Heart left ventricle (tissue), 16 donors: ENCODE results near the gene SLC38A11. TPM values are rescaled to one million over a fixed set of nuclear protein-coding genes. Genes with fewer than 3 reads are reported as not detected.
"Not testable (repeated sequence)": the region's sequence is repeated elsewhere in the genome, so short reads cannot be mapped to it uniquely, and the experiment has no call there.

Experiments
- ATAC-seq, 4 donors: fragments of 200-7000 bp; cut with Tn5 transposase; one replicate each; pipeline ENCODE4 v1.9.1; 2020 to 2022; ENCODE audit warnings: moderate library complexity in 4 of 4, mild to moderate bottlenecking in 3 of 4, moderate number of reproducible peaks in 1 of 4
- DNase-seq, 5 donors: peaks; one replicate each; pipeline ENCODE4 v3.0.0-alpha.2; 2020
- H3K27ac ChIP-seq, 12 donors: fragments of 200-600 bp; sonication (generic) in 4 of 12; one replicate each; pipeline versions ENCODE4 v1.5.0 to v1.8.0; 2016 to 2022; ENCODE audit warnings: mild to moderate bottlenecking in 2 of 12
- H3K27me3 ChIP-seq, 9 donors: fragments of 200-600 bp; sonication (generic) in 2 of 9; one replicate each; pipeline versions ENCODE4 v1.5.1 to v1.8.0; 2016 to 2022; ENCODE audit warnings: mild to moderate bottlenecking in 3 of 9
- H3K36me3 ChIP-seq, 9 donors: fragments of 200-600 bp; sonication (generic) in 2 of 9; one replicate each; pipeline versions ENCODE4 v1.5.0 to v1.8.0; 2018 to 2022; ENCODE audit warnings: mild to moderate bottlenecking in 2 of 9
- H3K4me1 ChIP-seq, 12 donors: fragments of 200-600 bp; sonication (generic) in 4 of 12; one replicate each; pipeline versions ENCODE4 v1.5.0 to v1.8.0; 2016 to 2022; ENCODE audit warnings: mild to moderate bottlenecking in 3 of 12
- H3K4me3 ChIP-seq, 12 donors: fragments of 200-600 bp; sonication (generic) in 4 of 12; one replicate each; pipeline versions ENCODE4 v1.5.0 to v1.8.0; 2017 to 2022; ENCODE audit warnings: mild to moderate bottlenecking in 9 of 12, moderate library complexity in 4 of 12
- H3K9me3 ChIP-seq, 12 donors: fragments of 200-600 bp; sonication (generic) in 4 of 12; one replicate each; pipeline versions ENCODE4 v1.5.0 to v1.8.0; 2016 to 2022; ENCODE audit warnings: mild to moderate bottlenecking in 1 of 12
- POLR2A ChIP-seq, 2 donors: fragments of 450-650 bp; IDR thresholded peaks; one replicate each; pipeline ENCODE4 v1.6.1; 2017; ENCODE audit warnings: antibody characterized with exemption in 2 of 2, mild to moderate bottlenecking in 2 of 2, moderate library complexity in 2 of 2
- WGBS, 4 donors: extraction: QIAGEN DNeasy Blood & Tissue Kit in 2 of 4; methylation state at CpG; one replicate each; pipeline versions ENCODE4 v1.1.5 to v1.1.7; 2013 to 2018; 5-methylcytosine and 5-hydroxymethylcytosine counted together
- intact Hi-C, 10 donors: fragments of 100-400 bp; cut with DNase I; formaldehyde crosslinking; loops; one replicate each; pipeline versions ENCODE4 v1.11.1 to v1.14.2; 2022
- polyA plus RNA-seq, 2 donors: library from polyadenylated mRNA; stranded (reverse); fragments of 200-250 nt; gene quantifications; one replicate each; pipeline ENCODE4 v1.2.3, GENCODE V29; 2013
- total RNA-seq, 9 donors: library from RNA; depleted of rRNA in 2 of 9; stranded (reverse); fragments of >200 nt in 2 of 9; fragmentation: NEBNext Ultra II Directional in 3 of 9; extraction: Animal tissue kit (Norgen Biotek cat#: 25700) in 3 of 9; gene quantifications; one replicate each; pipeline versions ENCODE4 v1.1.0 to v1.2.4, GENCODE V29; 2016 to 2023
- TF ChIP-seq, protein P1 (sequence below), 12 donors: fragments of 200-600 bp; sonication (generic) in 4 of 12; IDR thresholded peaks; one replicate each; pipeline versions ENCODE4 v1.5.0 to v1.8.0; 2018 to 2022; ENCODE audit warnings: antibody characterized with exemption in 12 of 12, mild to moderate bottlenecking in 5 of 12
- donor health status: ischemic (EF 13 %, LVEDD 7.1; RV severe dilation, severe dysfunction).
- donor health status: healthy with polysubstance abuse.
- donor health status: DM: no; HTN: yes; CAD: no.
- donor health status: DM: no; HTN: no; CAD: no.
- donor health status: ischemic (EF 25% LVEDD 6.9; RV normal size, moderate dysfunction).
- donor health status: ischemic (EF 25% LVEDD 5.7; RV mildly dilated, moderate dysfunction).
- donor health status: healthy.
- donor health status: DM: yes; HTN: yes; CAD: no.
- donor health status: ischemic (EF 35%, LVEDD 5.7; RV mildly dilated, moderate dysfunction).
- donor health status: nonischemic (EF 11% LVEDD 7.7; RV severe dilation, severe dysfunction).
- donor health status: DM: yes; HTN: yes; CAD: no.
- donor health status: PGD.
- donor health status: ischemic (EF 29% LVEDD 5.4; RV normal size, mild dysfunction).
- donor health status: nonischemic (EF 23%, LVEDD 6.1; RV moderate dilation, normal function).

The SLC38A11 gene
- total and polyA plus RNA-seq, 11 donors: 0.25 to 1.9 (median 0.55) TPM

DNA sequence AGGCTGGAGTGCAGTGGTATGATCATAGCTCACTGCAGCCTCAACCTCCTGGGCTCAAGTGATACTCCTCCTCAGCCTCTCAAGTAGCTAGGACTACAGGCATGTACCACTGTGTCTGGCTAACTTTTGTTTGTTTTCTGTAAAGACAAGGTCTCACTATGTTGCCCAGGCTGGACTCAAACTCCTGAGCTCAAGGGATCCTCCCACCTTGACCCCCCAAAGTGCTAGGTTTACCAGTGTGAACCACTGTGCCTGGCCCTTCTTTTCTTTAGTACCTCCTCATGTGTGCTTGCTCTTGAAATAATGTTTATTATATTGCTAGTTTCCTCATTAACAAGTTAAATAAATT is 94.7 kb downstream of the SLC38A11 start:
- no peak overlapping the region for H3K4me3 ChIP-seq
- H3K36me3 ChIP-seq: no peaks in the 10 kb centered on the region
- H3K27me3 ChIP-seq: no peaks in the 10 kb centered on the region
- H3K27ac ChIP-seq: no peak overlapping the region
- H3K4me1 ChIP-seq: no peaks in the 10 kb centered on the region
- ATAC-seq (no peak), DNase-seq (no peak)
- intact Hi-C loops: no loop called here
- no peaks in the 10 kb centered on the region for H3K9me3 ChIP-seq
- TF ChIP-seq, protein P1, sequence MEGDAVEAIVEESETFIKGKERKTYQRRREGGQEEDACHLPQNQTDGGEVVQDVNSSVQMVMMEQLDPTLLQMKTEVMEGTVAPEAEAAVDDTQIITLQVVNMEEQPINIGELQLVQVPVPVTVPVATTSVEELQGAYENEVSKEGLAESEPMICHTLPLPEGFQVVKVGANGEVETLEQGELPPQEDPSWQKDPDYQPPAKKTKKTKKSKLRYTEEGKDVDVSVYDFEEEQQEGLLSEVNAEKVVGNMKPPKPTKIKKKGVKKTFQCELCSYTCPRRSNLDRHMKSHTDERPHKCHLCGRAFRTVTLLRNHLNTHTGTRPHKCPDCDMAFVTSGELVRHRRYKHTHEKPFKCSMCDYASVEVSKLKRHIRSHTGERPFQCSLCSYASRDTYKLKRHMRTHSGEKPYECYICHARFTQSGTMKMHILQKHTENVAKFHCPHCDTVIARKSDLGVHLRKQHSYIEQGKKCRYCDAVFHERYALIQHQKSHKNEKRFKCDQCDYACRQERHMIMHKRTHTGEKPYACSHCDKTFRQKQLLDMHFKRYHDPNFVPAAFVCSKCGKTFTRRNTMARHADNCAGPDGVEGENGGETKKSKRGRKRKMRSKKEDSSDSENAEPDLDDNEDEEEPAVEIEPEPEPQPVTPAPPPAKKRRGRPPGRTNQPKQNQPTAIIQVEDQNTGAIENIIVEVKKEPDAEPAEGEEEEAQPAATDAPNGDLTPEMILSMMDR (IDR thresholded peaks at IDR 0.05): no peak
- TF ChIP-seq POLR2A (IDR thresholded peaks at IDR 0.05): no peak

DNA sequence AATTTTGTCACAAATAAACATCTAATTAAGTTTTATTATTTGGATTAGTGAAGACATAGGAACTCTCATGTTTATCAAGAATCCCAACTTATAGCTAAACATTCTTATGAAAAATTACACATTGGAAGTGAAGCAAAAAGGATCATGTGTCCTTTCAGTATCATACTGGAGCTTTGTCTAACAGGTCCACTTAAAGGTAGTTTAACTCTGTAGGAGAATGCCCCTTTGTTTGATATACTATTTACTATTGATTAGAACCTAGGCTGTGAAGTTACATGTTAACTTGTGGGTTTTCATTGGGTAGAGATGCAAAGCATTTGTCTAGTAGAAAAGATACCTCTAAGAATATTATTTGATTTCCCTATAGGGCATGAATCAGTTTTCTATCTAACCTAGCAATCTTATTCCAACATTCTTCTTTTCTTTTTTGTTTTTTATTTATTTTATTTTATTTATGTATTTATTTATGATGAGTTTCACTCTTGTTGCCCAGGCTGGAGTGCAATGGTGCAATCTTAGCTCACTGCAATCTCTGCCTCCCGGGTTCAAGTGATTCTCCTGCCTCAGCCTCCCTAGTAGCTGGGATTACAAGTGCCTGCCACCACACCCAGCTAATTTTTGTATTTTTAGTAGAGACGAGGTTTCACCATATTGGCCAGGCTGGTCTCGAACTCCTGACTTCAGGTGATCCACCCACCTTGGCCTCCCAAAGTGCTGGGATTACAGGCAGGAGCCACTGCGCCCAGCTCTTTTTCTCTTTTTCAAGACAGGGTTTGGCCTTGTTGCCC is 95.2 kb downstream of the SLC38A11 start:
- H3K4me1 ChIP-seq, ATAC-seq, DNase-seq, H3K36me3 ChIP-seq, H3K27me3 ChIP-seq, H3K4me3 ChIP-seq, H3K9me3 ChIP-seq, H3K27ac ChIP-seq: not testable (repeated sequence)
- 95 to 99% (median 98%) methylated on average over 4 of the region's 4 CpGs for WGBS, 4 donors
- intact Hi-C loops: loop anchor here in 1 of 10 donors (5.0 kb wide), 1 partner anchor 37 kb away; no protein-coding TSS in a partner anchor

GRCh38 chr2:164859251-164859818 is 96.0 kb downstream of the SLC38A11 start:
- Histone ChIP-seq H3K27me3 (no peaks in the 10 kb centered on the region), H3K9me3 (no peaks in the 10 kb centered on the region), H3K27ac (no peak overlapping the region), H3K4me3 (no peak overlapping the region), H3K4me1 (no peaks in the 10 kb centered on the region), H3K36me3 (no peaks in the 10 kb centered on the region)
- ATAC-seq (no peak), DNase-seq (no peak)
- TF ChIP-seq POLR2A (IDR thresholded peaks at IDR 0.05): no peak
- TF ChIP-seq, protein P1 (IDR thresholded peaks at IDR 0.05): no peak
- intact Hi-C loops: loop anchor here in 1 of 10 donors (5.0 kb wide), 1 partner anchor 38 kb away; no protein-coding TSS in a partner anchor
- WGBS, 4 donors: 68 to 75% (median 73%) methylated on average over 2 of the region's 2 CpGs

DNA sequence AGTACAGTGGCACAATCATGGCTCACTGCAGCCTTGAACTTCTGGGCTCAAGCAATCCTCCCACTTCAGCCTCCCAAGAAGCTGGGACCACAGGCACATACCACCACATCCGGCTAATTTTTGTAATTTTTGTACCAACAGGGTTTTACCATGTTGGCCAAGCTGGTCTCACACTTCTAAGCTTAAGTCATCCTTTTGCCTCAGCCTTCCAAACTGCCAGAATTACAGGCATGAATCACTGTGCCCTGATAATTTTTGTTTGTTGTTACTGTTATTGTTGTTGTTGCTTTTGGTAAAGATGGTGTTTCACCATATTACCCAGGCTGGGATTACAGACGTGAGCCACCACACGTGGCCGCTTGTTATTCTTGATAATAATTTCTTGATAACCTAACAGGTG is 103.2 kb downstream of the SLC38A11 start:
- TF ChIP-seq POLR2A (IDR thresholded peaks at IDR 0.05): no peak
- DNase-seq (no peak), ATAC-seq (no peak)
- Histone ChIP-seq H3K27me3 (no peaks in the 10 kb centered on the region), H3K9me3 (no peaks in the 10 kb centered on the region), H3K36me3 (no peaks in the 10 kb centered on the region), H3K27ac (no peak overlapping the region), H3K4me3 (no peak overlapping the region), H3K4me1 (no peaks in the 10 kb centered on the region)
- intact Hi-C loops: no loop called here
- 81 to 92% (median 91%) methylated on average over 4 of the region's 4 CpGs for WGBS, 4 donors

- H3K4me3 ChIP-seq: no peak overlapping the region
- no peaks in the 10 kb centered on the region for H3K4me1 ChIP-seq
- no peak overlapping the region for H3K27ac ChIP-seq
- H3K9me3 ChIP-seq: no peaks in the 10 kb centered on the region
- WGBS, 4 donors: 82 to 90% (median 86%) methylated on average over 4 of the region's 4 CpGs
- DNase-seq: no peak
- H3K36me3 ChIP-seq: no peaks in the 10 kb centered on the region
- no peak for ATAC-seq
- TF ChIP-seq POLR2A (IDR thresholded peaks at IDR 0.05): no peak
- TF ChIP-seq, protein P1 (IDR thresholded peaks at IDR 0.05): no peak
- intact Hi-C loops: no loop called here
- no peaks in the 10 kb centered on the region for H3K27me3 ChIP-seq
These were observed 105.1 kb downstream of the SLC38A11 start for GRCh38 chr2:164850235-164850634.
